Activated CD4-positive, alpha-beta T cell treated with anti-CD3 and anti-CD28 coated beads, Interleukin-10, Interleukin-2, amounts not matched to agents 100 ng/mL and 50 ng/mL, durations not matched to agents 16 hours and 8 hours (primary cell): ENCODE data around the gene PROM1.

Source experiments
- DNase-seq: peaks from one replicate; pipeline ENCODE4 v3.0.0-alpha.2; 2020

PROM1 gene

DNA sequence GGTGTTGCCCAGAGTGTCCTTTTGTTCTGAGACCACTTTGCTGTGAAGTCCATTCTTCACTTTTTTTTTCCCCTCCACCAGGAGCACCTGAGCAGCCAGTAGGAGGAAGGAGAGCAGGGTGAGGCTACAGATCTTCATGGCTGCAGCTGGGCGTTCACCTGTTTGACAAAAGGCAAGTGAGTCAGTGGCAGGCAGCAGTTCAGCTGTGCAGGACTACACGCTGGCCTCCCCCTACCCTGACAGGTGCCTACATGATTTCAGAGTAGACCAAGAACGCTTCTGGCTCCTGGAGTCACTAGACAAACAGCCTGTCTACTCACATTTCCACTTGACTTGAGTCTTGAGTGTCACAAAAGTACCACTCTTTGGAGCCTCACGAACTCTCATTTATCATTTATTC, 147.3 kb downstream of the PROM1 start:
- no peak for DNase-seq

DNA sequence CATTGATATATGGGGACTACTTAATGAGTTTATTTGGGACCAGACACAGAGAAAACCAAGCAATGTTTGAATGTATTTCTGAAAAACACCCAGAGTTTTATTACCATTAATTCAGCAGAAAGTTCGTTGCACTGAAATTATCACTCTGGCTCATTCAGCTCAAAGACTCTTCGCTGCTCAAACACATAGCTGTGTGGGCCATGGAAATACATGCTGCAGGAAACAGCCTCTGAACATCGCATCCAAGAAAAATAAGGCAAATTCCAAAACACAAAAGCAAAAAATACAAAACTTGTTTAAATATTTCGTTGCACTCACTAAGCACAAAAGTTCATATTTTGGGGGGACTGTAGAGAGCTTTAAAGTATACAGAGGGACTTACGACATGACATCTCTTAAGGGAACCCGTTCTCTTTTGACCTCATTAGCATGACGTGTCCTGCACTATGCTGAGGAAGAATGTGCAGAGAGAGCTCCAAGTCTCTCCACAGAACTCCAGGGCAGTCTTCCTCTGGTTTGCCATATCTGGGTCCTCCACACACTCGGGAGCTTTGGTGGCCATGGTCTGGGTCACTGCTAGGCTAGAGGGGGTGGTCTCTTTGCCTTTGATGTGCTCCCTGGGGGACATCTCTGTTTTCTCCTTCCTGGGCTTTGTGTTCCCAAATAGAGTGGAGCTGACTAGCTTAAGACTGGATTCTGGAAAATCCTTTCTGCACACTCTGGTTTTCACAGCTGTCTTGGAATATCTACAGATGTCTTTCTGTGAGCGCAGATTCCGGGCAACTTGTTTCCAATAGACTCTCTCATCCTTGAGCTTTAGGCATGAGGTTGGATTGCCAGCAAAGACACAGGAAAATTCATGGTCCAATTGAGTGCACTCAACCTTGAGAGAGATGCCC, 148.1 kb downstream of the PROM1 start:
- DNase-seq = no peak

DNA sequence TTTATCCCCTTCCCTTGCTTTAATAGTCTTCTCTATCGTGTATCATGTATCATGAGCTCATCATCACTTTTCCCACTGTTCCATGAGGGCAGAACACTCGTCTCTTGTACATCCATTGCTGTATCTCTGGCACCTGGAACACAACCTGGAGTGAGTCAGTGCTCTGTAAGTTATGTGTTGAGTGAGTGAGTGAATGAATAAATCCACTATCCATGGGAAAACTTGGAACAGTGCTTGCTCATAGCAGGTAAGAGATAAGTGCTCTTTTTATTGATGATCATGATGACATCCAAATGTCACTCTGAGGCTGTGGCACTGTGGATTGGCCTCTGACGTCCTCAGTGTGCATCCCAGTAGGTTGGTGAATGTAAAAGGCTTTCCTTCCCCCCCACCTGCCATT, 149.6 kb downstream of the PROM1 start:
- no peak for DNase-seq

- no peak for DNase-seq
These were observed 152.2 kb downstream of the PROM1 start for GRCh38 chr4:15931451-15932210.

GRCh38 chr4:15930314-15930713, 153.5 kb downstream of the PROM1 start:
- no peak for DNase-seq

GRCh38 chr4:15929540-15929939, 154.3 kb downstream of the PROM1 start:
- no peak for DNase-seq

DNA sequence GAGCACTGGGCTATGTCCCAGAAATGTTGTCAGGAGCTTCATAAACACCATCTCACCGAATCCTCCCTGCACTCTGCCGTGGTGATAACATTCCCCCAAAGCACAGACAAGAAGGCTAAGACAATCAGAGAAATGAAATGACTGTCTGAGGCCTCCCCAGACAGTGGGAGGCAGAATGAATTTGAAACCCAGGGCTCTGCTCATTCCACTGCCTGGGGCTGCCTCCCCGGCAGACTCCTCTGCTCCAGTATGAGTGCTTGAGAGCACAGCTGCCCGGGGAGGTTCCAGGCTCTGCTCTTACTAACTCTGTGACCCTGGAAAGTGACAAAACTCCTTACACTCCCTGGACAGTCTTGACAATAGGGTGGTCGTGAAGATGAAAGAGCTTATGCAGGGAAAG, 154.9 kb downstream of the PROM1 start:
- no peak for DNase-seq

GRCh38 chr4:15926486-15926885, 157.3 kb downstream of the PROM1 start:
- DNase-seq = no peak

GRCh38 chr4:15925830-15926229, 158.0 kb downstream of the PROM1 start:
- no peak for DNase-seq

DNA sequence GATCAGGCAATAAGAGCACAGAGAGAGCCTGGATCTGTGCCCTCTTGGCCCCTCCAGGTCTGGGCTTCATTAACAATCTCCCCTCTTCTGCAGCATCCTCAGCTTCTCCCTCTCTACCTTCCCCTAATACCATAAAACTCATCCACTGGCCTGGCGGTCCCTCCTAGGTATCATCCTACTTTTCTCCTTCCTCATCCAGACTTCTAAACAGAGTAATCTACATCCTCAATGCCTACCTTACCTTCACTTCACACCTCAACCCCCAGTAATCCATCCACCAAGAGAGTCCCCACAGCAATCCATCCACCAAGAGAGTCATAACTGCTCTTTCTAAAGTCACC, 162.3 kb downstream of the PROM1 start:
- DNase-seq = no peak

GRCh38 chr4:15920723-15921591, 162.9 kb downstream of the PROM1 start:
- no peak for DNase-seq

DNA sequence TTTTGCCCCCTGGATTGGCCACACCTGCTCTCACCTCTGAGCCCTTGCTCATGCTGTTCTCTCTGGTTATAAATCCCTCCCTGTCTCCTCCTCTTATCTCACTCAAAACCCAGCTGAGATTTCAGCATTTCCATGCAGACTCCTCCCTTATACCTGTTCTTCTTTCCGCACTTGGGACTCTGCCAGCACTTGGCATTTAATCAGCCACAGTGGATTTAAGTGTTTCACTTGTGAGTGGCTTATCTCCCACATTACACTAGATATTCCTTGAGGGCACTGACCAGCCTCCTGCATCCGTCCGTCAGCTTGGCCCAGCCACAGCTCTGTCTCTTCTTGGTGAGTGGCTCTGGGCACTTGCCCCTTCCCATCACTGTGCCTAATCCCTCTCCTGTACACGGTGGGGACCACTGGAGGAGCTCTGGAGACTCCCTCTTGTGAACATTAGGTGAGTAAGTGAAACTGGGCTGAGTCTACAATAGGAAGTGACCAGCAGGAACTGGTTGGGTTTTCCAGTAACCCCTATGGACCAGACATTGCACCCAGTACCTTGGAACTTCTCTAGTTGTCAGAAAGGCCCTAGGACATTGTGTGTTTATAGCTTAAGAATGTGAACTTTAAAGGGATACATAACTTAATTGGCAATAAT, 165.2 kb downstream of the PROM1 start:
- no peak for DNase-seq
